ENCODE data around the gene WIPF2. TPM values are rescaled to one million over a fixed set of nuclear protein-coding genes. Genes with fewer than 3 reads are reported as not detected.

The WIPF2 gene
- total and polyA plus RNA-seq, 2 experiments from 2014 or later, result 9.2 TPM

GRCh38 chr17:40295488-40296436 is 76.7 kb downstream of the WIPF2 start:
- Histone ChIP-seq H3K4me1 (ENCODE audit: insufficient read depth) (peaks cover 24% of the 10 kb centered on the region), H3K27me3 (ENCODE audit: insufficient read depth) (no peaks in the 10 kb centered on the region), H3K27ac (ENCODE audit: low read depth) (peak overlapping the region; percentile 42), H3F3A (replicated peaks; ENCODE audit: low read depth) (peaks cover 22% of the 10 kb centered on the region), H4K20me1 (replicated peaks; ENCODE audit: insufficient read depth) (peaks cover 38% of the 10 kb centered on the region), H3K9me2 (ENCODE audit: insufficient read depth) (no peaks in the 10 kb centered on the region), H3K36me3 (ENCODE audit: insufficient read depth) (peaks cover 82% of the 10 kb centered on the region), H2AFZ (no peak overlapping the region), H3K4me2 (peak overlapping the region; percentile 30), H3K4me3 (0 out of 2 replicates have a peak overlapping the region, but pooled peaks have one; percentile 17), H3K79me2 (replicated peaks; ENCODE audit: insufficient read depth) (peaks cover 29% of the 10 kb centered on the region)
- H3K36me3 Mint-ChIP-seq (ENCODE audit: low read depth), result peaks cover 96% of the 10 kb centered on the region
- H3K27me3 Mint-ChIP-seq (ENCODE audit: insufficient read depth, low read depth, poor library complexity), result peaks cover 11% of the 10 kb centered on the region
- peaks cover 42% of the 10 kb centered on the region for H3K4me1 Mint-ChIP-seq
- DNase-seq (ENCODE audit: low spot score) (no peak), ATAC-seq (peak; percentile 92)
- peak overlapping the region; percentile 48 for H3K4me3 Mint-ChIP-seq
- TF ChIP-seq ZNF114 (CRISPR knock-in tag; IDR thresholded peaks at IDR 0.05), result no peak
- TF ChIP-seq, protein P1, sequence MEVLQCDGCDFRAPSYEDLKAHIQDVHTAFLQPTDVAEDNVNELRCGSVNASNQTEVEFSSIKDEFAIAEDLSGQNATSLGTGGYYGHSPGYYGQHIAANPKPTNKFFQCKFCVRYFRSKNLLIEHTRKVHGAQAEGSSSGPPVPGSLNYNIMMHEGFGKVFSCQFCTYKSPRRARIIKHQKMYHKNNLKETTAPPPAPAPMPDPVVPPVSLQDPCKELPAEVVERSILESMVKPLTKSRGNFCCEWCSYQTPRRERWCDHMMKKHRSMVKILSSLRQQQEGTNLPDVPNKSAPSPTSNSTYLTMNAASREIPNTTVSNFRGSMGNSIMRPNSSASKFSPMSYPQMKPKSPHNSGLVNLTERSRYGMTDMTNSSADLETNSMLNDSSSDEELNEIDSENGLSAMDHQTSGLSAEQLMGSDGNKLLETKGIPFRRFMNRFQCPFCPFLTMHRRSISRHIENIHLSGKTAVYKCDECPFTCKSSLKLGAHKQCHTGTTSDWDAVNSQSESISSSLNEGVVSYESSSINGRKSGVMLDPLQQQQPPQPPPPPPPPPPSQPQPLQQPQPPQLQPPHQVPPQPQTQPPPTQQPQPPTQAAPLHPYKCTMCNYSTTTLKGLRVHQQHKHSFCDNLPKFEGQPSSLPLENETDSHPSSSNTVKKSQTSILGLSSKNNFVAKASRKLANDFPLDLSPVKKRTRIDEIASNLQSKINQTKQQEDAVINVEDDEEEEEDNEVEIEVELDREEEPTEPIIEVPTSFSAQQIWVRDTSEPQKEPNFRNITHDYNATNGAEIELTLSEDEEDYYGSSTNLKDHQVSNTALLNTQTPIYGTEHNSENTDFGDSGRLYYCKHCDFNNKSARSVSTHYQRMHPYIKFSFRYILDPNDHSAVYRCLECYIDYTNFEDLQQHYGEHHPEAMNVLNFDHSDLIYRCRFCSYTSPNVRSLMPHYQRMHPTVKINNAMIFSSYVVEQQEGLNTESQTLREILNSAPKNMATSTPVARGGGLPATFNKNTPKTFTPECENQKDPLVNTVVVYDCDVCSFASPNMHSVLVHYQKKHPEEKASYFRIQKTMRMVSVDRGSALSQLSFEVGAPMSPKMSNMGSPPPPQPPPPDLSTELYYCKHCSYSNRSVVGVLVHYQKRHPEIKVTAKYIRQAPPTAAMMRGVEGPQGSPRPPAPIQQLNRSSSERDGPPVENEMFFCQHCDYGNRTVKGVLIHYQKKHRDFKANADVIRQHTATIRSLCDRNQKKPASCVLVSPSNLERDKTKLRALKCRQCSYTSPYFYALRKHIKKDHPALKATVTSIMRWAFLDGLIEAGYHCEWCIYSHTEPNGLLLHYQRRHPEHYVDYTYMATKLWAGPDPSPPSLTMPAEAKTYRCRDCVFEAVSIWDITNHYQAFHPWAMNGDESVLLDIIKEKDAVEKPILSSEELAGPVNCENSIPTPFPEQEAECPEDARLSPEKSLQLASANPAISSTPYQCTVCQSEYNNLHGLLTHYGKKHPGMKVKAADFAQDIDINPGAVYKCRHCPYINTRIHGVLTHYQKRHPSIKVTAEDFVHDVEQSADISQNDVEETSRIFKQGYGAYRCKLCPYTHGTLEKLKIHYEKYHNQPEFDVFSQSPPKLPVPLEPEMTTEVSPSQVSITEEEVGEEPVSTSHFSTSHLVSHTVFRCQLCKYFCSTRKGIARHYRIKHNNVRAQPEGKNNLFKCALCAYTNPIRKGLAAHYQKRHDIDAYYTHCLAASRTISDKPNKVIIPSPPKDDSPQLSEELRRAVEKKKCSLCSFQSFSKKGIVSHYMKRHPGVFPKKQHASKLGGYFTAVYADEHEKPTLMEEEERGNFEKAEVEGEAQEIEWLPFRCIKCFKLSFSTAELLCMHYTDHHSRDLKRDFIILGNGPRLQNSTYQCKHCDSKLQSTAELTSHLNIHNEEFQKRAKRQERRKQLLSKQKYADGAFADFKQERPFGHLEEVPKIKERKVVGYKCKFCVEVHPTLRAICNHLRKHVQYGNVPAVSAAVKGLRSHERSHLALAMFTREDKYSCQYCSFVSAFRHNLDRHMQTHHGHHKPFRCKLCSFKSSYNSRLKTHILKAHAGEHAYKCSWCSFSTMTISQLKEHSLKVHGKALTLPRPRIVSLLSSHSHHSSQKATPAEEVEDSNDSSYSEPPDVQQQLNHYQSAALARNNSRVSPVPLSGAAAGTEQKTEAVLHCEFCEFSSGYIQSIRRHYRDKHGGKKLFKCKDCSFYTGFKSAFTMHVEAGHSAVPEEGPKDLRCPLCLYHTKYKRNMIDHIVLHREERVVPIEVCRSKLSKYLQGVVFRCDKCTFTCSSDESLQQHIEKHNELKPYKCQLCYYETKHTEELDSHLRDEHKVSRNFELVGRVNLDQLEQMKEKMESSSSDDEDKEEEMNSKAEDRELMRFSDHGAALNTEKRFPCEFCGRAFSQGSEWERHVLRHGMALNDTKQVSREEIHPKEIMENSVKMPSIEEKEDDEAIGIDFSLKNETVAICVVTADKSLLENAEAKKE (CRISPR knock-in tag; IDR thresholded peaks at IDR 0.05), result peak; percentile 34; the same call in 1 of the 2 replicates
- H3K9me3 Mint-ChIP-seq, result no peaks in the 10 kb centered on the region
- peak overlapping the region; percentile 96 for H3K27ac Mint-ChIP-seq

DNA sequence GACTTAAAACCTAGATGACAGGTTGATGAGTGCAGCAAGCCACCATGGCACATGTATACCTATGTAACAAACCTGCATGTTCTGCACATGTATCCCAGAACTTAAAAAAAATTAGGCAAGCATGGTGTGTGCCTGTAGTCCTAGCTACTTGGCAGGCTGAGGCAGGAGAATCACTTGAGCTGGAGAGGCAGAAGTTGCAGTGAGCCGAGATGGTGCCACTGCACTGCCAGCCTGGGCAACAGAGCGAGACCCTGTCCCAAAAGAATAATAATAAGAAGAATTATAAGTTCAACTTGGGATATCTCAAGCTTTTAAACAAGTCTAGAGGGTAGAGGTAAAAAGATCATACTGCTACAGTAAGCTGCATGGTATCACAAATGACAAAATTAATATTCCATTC is 78.4 kb downstream of the WIPF2 start:
- H3K4me1 Mint-ChIP-seq, result peaks cover 38% of the 10 kb centered on the region
- Histone ChIP-seq H3K79me2 (replicated peaks; ENCODE audit: insufficient read depth) (peaks cover 21% of the 10 kb centered on the region), H3K36me3 (ENCODE audit: insufficient read depth) (peaks cover 74% of the 10 kb centered on the region), H3F3A (replicated peaks; ENCODE audit: low read depth) (peaks cover 27% of the 10 kb centered on the region), H3K27ac (ENCODE audit: low read depth) (no peak overlapping the region), H4K20me1 (replicated peaks; ENCODE audit: insufficient read depth) (peaks cover 37% of the 10 kb centered on the region), H3K4me3 (no peak overlapping the region), H2AFZ (no peak overlapping the region), H3K9me2 (ENCODE audit: insufficient read depth) (no peaks in the 10 kb centered on the region), H3K27me3 (ENCODE audit: insufficient read depth) (no peaks in the 10 kb centered on the region), H3K4me2 (no peak overlapping the region), H3K4me1 (ENCODE audit: insufficient read depth) (peaks cover 24% of the 10 kb centered on the region)
- TF ChIP-seq POLR2AphosphoS5 (IDR thresholded peaks at IDR 0.05; ENCODE audit: low read depth) (no peak), CREB1 (CRISPR knock-in tag; IDR thresholded peaks at IDR 0.05; ENCODE audit: low read depth) (no peak), EZH2phosphoT487 (IDR thresholded peaks at IDR 0.05; ENCODE audit: unreplicated experiment) (no peak), STAT1 (IDR thresholded peaks at IDR 0.05; ENCODE audit: unreplicated experiment) (no peak), CTCF (conservative IDR thresholded peaks at IDR 0.05; ENCODE audit: low read depth in 2 of 2) (no peak), ZNF331 (CRISPR knock-in tag; IDR thresholded peaks at IDR 0.05; ENCODE audit: low read depth) (no peak), JUNB (IDR thresholded peaks at IDR 0.05; ENCODE audit: unreplicated experiment) (no peak), NANOG (IDR thresholded peaks at IDR 0.05; ENCODE audit: borderline replicate concordance) (no peak), ZNF114 (CRISPR knock-in tag; IDR thresholded peaks at IDR 0.05) (no peak)
- TF ChIP-seq, protein P2, sequence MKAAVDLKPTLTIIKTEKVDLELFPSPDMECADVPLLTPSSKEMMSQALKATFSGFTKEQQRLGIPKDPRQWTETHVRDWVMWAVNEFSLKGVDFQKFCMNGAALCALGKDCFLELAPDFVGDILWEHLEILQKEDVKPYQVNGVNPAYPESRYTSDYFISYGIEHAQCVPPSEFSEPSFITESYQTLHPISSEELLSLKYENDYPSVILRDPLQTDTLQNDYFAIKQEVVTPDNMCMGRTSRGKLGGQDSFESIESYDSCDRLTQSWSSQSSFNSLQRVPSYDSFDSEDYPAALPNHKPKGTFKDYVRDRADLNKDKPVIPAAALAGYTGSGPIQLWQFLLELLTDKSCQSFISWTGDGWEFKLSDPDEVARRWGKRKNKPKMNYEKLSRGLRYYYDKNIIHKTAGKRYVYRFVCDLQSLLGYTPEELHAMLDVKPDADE (IDR thresholded peaks at IDR 0.05), result no peak
- no peak overlapping the region for H3K4me3 Mint-ChIP-seq
- no peaks in the 10 kb centered on the region for H3K9me3 Mint-ChIP-seq
- ATAC-seq (no peak), DNase-seq (ENCODE audit: low spot score) (no peak)
- H3K27ac Mint-ChIP-seq, result peak overlapping the region; percentile 81
- peaks cover 98% of the 10 kb centered on the region for H3K36me3 Mint-ChIP-seq (ENCODE audit: low read depth)
- peaks cover 7% of the 10 kb centered on the region for H3K27me3 Mint-ChIP-seq (ENCODE audit: insufficient read depth, low read depth, poor library complexity)
